Measurements from ENCODE around the gene MMP19.

DNA sequence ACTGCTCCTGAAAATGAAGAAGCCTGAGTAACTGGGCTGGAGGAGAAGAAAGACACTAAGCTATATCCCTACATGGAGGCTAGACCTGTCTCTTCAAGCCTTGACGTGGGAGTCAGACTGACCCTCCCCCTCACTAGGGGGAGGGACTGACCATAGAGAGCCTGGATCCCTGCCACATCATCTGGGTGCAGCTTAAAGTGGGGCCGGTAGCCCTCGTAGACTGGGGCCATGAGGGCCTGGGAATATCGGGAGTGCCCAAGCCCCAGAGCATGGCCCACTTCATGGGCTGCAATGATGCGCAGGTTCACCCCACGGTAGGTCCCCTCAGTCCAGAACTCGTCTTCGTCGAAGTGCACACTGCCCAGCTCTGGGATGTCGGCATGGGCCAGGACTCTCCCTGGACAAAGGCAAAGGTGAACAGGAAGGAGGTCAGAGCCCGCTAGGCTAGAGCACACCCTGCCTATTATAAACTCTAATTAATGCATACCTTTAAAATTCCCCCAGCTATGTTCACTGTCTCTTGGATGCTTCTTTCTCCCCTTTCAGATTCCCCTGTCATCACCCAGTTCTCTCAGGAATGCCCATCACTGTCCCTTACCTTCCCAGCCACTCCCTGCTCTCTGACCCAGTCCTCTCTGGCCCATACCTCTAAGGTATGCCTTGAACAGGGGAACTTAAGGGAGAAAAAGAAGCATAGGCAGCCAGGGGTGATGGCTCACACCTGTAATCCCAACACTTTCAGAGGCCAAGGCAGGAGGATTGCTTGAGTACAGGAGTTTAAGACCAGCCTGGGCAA lies 3.2 kb downstream of the MMP19 start:
- TF ChIP-seq POLR2A (IDR thresholded peaks at IDR 0.05) (no peak), EP300 (IDR thresholded peaks at IDR 0.05) (no peak)
- TF ChIP-seq, protein P1, sequence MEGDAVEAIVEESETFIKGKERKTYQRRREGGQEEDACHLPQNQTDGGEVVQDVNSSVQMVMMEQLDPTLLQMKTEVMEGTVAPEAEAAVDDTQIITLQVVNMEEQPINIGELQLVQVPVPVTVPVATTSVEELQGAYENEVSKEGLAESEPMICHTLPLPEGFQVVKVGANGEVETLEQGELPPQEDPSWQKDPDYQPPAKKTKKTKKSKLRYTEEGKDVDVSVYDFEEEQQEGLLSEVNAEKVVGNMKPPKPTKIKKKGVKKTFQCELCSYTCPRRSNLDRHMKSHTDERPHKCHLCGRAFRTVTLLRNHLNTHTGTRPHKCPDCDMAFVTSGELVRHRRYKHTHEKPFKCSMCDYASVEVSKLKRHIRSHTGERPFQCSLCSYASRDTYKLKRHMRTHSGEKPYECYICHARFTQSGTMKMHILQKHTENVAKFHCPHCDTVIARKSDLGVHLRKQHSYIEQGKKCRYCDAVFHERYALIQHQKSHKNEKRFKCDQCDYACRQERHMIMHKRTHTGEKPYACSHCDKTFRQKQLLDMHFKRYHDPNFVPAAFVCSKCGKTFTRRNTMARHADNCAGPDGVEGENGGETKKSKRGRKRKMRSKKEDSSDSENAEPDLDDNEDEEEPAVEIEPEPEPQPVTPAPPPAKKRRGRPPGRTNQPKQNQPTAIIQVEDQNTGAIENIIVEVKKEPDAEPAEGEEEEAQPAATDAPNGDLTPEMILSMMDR (IDR thresholded peaks at IDR 0.05) = no peak
